Retinal pigment epithelial cell (primary cell): ENCODE results near the gene NR0B2.

Experiments used
- DNase-seq: peaks from one replicate; pipeline ENCODE4 v3.0.0-alpha.2; 2010; ENCODE audit warnings: low read depth
- H3K4me3 ChIP-seq: 2 replicates; pipeline ENCODE4 v1.5.1; 2011; ENCODE audit warnings: mild to moderate bottlenecking, low read length, control low read depth, moderate library complexity
- TF ChIP-seq, protein P1 (sequence below): conservative IDR thresholded peaks from 2 replicates; pipeline ENCODE4 v1.5.1; 2011; ENCODE audit warnings: low read depth, low read length, control low read depth, inconsistent platforms

The NR0B2 gene

DNA sequence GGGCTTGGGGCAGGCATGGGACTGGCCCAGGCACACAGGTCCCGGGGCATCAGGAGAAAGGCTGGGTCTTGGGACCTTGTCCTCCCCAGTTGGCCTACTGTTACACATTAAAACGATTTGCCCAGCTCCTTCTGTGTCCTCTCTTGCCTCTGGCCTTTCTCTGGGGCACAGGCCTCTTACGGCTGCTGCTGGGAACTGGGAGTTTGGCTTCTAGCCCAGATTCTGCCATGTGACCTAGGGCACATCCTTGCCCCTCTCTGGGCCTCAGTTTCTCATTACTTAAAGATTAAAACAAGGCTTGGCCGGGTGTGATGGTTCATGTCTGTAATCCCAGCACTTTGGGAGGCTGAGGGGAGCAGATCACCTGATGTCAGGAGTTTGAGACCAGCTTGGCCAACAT lies 32.5 kb upstream of the NR0B2 start:
- no peak overlapping the region for H3K4me3 ChIP-seq
- TF ChIP-seq, protein P1, sequence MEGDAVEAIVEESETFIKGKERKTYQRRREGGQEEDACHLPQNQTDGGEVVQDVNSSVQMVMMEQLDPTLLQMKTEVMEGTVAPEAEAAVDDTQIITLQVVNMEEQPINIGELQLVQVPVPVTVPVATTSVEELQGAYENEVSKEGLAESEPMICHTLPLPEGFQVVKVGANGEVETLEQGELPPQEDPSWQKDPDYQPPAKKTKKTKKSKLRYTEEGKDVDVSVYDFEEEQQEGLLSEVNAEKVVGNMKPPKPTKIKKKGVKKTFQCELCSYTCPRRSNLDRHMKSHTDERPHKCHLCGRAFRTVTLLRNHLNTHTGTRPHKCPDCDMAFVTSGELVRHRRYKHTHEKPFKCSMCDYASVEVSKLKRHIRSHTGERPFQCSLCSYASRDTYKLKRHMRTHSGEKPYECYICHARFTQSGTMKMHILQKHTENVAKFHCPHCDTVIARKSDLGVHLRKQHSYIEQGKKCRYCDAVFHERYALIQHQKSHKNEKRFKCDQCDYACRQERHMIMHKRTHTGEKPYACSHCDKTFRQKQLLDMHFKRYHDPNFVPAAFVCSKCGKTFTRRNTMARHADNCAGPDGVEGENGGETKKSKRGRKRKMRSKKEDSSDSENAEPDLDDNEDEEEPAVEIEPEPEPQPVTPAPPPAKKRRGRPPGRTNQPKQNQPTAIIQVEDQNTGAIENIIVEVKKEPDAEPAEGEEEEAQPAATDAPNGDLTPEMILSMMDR, result no peak
- no peak for DNase-seq

DNA sequence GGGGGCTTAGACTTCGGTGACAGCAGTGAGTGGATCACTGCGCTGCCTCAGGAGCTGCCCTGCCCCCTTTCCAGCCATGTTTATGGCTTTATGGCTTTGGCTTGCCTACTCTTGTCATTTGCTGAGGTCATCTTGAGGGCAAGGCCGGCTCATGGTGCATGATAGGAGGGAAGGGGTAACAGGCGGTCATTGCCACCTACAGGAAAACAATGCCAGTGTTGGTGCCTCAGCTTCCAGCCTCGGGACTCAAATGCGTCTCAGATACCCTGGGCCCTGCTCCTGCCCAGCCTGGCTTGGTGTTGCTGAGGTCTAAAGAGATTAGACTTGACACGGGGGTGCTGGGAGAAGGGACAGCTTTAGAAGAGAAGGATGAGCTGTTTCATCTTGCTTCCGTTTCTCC lies 32.0 kb upstream of the NR0B2 start:
- TF ChIP-seq, protein P1, result peak; percentile 6
- no peak for DNase-seq
- H3K4me3 ChIP-seq, result no peak overlapping the region

DNA sequence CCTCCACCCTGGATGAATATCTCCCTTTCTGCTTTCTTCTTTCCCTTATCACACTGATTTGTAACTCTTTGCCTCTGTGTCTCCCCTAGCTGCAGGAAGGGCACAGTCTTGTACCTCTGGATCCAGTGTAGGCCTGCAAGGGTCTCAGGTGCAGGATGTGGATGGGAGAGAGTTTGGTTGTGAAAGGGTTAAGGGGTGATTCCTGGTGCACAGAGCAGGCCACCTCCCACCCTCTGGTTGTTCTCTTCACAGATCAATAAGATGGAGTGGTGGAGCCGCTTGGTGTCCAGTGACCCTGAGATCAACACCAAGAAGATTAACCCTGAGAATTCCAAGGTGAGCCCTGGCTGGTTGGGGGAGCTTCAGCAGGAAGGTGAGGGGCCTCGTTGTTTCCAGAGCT lies 31.4 kb upstream of the NR0B2 start:
- TF ChIP-seq, protein P1, result no peak
- no peak overlapping the region for H3K4me3 ChIP-seq
- DNase-seq, result no peak

DNA sequence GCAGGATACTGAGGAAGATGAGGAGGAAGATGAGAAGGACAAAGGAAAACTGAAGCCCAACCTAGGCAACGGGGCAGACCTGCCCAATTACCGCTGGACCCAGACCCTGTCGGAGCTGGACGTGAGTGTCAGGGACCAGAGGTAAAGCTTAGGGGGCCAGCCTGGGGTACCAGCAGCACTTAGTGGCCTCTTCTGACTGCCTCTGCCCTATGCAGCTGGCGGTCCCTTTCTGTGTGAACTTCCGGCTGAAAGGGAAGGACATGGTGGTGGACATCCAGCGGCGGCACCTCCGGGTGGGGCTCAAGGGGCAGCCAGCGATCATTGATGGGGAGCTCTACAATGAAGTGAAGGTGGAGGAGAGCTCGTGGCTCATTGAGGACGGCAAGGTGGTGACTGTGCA lies 28.9 kb upstream of the NR0B2 start:
- no peak overlapping the region for H3K4me3 ChIP-seq
- no peak for DNase-seq
- TF ChIP-seq, protein P1, result no peak

DNA sequence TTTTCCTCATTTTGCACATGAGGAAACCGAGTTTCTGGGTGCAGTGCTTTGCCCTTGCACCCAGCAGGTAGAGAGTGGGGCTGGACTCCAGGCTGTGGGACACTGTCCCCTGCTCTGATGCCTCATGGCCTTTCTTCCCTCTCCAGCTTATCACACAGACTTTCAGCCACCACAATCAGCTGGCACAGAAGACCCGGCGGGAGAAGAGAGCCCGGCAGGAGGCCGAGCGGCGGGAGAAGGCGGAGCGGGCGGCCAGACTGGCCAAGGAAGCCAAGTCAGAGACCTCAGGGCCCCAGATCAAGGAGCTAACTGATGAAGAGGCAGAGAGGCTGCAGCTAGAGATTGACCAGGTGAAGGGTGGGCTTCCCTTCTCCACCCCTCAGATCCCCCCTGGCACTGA lies 27.5 kb upstream of the NR0B2 start:
- TF ChIP-seq, protein P1, result no peak
- no peak overlapping the region for H3K4me3 ChIP-seq
- DNase-seq, result no peak

DNA sequence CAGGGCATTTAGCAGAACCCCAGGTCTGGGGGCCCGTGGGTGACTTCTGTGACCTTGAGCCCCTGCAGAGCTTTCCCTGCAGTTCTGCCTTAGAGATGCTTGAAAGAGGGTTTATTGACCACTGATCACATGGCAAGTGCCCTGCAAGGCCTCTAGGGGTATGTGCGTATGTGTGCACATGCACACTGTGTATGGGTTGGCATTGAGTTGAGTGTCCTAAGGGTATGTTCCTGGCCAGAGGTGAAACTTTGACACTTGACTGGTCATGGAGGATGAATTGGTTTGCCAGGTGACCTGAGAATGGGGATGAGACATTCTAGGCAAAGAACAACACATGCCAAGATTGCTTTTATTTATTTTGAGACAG lies 24.9 kb upstream of the NR0B2 start:
- TF ChIP-seq, protein P1, result no peak
- H3K4me3 ChIP-seq, result no peak overlapping the region
- DNase-seq, result no peak

DNA sequence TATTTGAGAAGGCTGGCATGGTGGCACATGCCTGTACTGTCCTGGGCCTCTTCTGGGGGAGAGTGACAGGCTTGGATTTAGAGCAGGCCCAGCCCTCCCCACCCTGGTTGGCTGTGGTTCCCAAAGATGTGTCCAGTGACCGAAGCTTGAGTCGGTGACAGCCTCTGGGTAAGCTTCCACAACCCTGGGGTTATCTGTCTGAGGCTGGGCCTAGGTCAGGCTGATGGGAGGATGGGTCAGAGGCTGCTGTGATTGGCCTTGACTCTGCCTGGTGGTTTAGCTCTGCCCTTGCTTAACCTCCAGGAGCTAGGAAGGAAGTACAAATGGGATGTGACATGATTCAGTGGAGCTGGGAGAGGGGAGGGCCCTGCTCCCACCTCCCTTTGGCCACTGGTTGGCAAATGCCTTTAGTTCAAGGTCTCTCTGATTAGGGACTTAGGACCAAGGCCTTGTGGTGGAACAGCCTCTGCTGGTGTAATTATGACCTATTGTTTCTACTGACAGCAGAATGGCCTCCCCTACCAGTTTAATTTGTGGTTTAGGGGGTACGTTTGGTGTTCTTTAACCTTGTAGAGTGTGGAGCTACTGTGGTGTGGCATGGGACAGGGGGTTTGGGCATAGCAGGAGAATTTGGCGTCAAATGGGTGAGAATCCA lies 24.4 kb upstream of the NR0B2 start:
- DNase-seq, result no peak
- TF ChIP-seq, protein P1, result no peak
- H3K4me3 ChIP-seq, result no peak overlapping the region
